A204.1 (cell line): ENCODE measurements around the gene SMIM17.
"Not testable (repeated sequence)": the region's sequence is repeated elsewhere in the genome, so short reads cannot be mapped to it uniquely, and the experiment has no call there.

Experiments
- FAIRE-seq: peaks from 2 replicates; lab custom pipeline; 2012; peaks lifted over from hg19 to GRCh38; lab: Jason Lieb, UNC

Gene SMIM17

DNA sequence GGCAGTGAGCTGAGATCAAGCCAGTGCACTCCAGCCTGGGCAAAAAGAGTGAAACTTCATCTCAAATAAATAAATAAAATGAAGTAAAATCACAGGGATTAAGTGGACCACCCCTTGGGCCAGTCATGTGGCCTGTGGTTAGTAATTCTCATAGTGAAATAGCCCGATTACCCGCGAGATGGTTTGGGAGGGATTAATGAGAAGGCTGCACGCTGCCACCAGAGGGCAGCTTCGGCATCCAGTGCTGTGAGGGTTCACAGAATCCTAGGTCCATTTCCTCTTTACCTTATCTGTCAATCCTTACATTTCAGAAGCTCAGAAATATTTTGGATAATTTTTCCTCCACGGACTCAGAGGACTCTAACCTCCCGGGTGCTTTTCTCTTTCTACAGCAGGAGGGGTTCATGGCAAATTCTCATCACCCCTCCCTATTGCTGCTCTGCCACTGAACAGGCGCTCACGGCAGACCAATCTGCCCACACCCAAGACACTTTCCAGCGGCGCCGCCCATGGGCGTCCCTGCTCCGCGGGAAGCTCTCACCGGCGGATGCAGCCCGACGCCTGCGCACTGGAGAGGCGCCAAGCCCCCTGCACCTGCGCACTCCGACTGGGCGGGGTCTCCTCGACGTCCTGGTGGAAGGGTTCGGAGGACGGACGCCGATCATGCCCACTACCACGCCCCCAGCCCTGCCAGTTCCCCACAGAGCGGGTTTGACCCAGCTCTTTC is 17.6 kb downstream of the SMIM17 start:
- no peak for FAIRE-seq

DNA sequence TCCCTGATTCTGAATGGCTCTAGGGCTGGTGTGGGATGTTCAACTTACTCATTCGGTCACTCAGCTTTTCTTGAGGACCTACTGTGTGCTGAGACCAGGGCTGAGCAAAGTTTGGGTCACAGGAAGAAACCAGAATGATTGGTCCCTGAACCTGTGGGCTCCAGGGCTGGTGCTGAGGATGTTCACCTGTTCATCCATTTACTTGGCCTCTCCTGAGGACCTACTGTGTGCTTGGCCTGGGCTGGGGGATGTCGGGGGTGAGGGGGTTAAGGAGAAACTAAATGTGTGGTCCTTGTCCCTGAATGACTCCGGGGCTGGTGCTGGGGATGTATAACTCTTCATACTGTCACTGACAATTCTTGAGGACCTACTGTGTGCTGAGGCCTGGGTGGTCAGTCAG is 18.3 kb downstream of the SMIM17 start:
- no peak for FAIRE-seq

DNA sequence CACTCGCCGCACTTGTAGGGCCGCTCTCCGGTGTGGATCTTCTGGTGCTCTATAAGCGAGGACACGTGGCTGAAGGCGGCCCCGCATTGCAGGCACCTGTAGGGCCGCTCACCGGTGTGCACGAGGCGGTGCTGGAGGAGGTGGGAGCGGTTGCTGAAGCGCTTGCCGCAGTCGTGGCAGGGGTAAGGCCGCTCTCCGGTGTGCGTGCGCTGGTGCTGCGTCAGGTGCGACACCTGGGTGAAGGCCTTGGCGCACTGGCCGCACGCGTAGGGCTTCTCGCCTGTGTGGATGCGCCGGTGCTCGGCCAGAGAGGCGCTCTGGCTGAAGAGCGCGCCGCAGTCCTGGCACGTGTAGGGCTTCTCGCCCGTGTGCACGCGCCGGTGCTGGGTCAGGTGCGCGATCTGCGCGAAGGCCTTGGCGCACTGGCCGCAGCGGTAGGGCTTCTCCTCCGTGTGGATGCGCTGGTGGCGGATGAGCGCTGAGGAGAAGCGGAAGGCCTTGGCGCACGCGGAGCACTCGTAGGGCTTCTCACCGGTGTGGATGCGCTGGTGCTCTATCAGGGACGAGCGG is 21.1 kb downstream of the SMIM17 start:
- FAIRE-seq = no peak

DNA sequence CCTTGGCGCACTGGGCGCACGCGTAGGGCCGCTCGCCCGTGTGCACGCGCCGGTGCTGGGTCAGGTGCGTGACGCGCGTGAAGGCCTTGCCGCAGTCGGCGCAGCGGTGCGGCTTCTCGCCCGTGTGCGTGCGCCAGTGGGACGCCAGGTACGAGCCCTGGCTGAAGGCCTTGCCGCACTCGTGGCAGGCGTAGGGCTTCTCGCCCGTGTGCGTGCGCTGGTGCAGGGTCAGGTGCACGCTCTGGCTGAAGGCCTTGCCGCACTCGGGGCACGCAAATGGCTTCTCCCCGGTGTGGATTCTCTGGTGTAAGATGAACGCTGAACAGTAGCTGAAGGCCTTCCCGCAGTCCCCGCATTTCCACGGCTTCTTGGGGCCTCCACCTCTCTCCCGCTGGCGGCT is 21.6 kb downstream of the SMIM17 start:
- FAIRE-seq = no peak

DNA sequence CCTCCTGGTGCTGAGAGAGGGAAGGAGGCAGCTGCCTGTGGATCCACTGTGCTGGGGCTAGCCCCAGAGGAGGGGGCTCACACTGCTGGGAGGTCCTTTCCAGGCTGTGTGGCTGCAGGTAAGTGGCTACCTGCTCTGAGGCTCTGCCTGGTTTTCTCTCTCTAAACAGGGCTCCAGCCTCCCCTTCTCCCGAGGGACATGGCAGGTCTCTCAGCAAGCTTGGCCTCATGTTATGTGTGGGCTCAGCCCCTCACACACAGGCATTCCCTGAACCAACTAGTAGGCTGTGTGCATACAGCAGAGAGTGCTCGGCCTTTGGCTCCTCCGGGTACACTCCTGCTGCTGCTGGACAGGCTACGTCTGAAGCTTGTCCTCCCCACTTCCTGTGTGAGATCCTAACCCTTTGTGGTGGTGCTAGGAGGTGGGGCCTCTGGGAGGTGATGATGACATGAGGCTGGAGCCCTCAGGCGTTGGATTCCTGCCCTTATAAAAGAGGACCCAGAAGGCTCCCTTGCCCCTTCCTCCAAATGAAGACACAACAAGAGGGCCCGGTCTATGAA is 24.4 kb downstream of the SMIM17 start:
- no peak for FAIRE-seq

DNA sequence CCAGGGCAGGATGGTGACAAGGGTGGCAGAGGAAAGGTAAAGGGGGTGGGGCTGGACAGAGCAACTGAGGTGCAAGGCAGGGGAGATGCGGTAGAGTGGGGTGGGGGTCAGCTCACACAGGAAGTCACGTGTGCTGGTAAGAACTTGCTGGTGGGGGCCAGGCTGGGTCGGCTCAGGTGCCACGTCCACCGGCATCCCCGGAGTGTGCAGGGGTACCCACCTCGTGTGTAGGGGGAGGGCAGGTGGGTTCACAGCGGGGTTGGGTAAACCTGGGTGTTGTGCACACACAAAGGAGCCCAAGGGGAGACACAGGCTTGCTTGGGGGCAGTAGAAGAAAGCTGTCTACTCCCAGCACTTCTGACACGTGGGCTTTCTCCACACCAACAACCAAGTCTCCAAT is 25.7 kb downstream of the SMIM17 start:
- FAIRE-seq = no peak

DNA sequence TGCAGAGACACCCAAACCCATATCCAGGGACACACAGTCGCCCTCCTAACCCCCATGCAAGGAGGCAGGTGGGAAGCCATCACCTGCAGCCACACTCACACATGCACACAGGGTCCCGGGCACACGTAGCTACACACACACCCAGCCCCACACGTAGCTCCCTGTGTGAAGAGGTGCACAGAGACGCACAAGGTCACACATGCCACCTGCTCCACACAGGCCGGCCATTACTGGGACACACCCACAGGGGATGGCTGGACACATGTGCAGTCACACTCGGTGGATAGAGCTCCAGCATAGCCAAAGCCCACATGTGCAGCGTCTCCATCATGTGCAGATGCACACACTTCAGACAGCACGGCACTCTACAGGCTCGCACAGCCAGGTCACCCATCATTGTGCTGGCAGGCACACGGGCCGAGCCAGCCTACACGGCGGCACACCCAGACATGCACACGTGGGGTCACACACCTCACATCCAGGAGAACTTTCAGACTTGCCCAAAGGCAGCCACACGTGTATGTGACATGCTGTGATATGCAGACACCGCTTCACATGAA is 27.5 kb downstream of the SMIM17 start:
- no peak for FAIRE-seq

DNA sequence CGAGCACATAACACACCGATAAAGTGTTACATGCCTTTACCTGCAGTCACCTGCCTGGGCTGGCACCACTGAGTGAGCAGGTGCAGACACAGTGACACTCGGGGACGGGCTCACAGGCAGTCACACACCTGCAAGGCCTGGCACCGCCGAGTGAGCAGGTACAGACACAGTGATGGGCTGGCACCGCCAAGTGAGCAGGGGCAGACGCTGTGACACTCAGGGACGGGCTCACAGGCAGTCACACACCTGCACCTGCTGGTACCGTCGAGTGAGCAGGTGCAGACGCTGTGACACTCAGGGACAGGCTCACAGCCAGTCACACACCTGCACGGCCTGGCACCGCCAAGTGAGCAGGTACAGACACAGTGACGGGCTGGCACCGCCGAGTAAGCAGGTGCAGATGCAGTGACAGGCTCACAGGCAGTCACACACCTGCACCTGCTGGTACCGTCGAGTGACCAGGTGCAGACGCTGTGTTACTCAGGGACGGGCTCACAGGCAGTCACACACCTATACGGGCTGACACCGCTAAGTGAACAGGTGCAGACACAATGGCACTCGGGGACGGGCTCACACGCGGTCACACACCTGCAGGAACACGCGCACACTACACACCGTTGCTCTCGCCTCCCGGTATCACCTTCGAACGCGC is 28.1 kb downstream of the SMIM17 start:
- FAIRE-seq = no peak

DNA sequence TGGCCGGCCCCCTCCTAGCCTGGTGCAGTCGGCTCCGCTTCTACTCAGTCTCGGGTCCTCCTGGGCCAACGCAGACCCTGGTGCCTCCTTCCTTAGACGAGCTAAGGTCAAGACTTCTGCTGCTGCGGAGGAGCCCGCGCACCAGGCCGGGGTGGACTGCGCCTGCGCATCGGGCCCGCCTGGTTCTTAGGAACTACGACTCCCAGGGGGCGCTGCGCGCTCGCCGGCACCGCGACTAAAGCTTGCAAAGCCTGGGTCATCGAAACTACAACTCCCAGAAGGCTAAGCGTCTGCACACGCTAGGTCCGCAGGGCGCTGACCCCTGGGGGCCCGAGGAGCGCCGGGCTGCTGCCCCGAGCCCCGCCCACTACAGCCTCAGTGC is 28.6 kb downstream of the SMIM17 start, which contains the start of gene ZNF835:
TSS of gene ZNF835 (minus strand) at position 145 of the 382 bp plus-strand sequence. CDS start 6,559 bp downstream, outside the sequence.
- FAIRE-seq = no peak

DNA sequence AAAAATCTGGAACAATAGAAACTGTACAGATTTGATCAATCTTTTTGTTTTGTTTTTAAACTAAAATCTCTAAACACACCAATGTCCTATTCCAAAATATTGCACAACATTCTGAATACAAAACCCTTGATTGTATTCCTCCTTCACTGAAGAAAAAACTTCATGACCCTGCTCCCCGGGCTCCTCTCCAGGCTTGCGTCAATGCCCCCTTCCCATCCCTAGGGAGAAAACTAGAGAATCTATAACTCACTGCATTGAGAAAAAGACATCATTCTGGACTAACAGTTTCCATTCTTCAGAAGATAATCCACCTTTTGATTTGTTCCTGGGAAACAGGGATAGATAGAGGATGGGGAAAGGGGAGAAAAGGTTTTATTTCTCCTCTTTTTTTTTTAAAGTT is 29.7 kb downstream of the SMIM17 start:
- FAIRE-seq = not testable (repeated sequence)

DNA sequence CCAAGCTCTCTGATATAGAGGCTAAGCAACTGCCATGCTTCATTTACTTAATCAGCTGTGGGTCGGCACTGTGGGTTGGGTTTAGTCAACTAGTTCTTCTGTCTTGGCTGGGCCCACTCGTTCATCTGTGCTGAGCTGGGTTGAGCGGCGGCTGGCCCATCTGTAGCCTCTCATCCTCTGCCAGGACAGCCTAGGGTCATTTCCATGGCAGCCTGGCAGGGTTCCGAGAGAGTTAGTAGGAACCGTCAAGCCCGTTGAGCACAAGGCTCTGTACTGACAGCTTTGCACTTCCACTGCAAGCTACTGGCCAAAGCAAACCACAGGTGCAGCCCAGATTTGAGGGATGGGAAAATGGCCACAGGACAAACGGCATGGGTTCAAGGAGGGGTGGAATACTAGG is 35.2 kb downstream of the SMIM17 start:
- FAIRE-seq = no peak

DNA sequence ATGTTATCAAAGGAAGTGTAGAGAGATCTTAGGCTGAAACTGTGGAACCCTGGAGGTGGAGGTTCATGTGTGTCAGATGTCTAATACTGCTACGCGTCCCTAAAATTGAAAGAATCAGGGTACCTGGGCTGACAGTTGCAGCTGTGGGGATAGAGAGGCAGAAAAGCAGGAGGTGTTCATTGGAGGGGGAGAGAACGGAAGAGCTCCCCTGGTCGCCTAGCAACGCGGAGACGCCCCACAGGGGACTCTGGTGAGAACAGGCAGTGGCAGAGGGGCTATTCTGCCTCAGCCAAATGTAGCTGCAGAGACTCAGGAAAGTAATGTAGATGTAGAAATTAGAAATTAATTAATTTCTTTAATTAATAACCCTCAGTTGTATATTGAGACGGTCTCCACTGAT is 38.7 kb downstream of the SMIM17 start:
- no peak for FAIRE-seq

DNA sequence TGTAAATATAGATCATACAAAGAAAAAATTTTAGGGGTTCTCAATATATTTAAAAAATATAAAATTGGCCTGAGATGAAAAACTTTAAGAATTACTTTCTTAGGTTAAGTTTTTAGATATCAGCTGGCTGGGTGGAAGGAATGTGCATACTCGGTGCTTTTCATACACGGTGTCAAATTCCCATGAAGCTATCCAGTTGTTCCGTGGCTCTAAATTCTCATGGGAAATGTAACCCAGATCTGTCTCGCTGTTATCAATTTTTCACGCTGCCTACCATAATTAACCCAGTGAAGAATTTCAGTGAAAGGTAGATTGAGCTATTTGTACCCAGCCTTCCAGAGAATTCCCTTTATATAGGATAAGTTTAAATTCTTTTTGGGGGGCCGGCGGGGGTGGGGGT is 40.2 kb downstream of the SMIM17 start:
- FAIRE-seq = no peak

DNA sequence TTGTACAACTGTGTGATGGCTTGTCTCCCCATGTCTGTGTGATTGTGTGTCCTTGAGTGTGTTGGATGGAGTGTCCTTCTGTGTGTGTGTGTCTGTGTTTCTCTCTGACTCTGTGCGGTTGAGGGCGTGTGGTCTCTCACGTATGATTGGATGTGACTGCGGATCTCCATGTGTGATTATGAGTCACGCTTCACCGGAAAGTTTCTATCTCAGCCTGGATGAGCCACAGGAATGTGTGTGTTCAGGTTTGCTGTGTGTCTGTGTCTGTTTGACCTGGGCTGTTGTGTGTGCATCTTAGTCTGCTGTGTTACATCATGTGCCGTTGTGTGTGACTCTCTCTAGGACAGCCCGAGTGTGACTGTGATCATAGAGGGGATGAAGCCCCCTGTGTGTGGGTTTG is 44.1 kb downstream of the SMIM17 start:
- FAIRE-seq = no peak

DNA sequence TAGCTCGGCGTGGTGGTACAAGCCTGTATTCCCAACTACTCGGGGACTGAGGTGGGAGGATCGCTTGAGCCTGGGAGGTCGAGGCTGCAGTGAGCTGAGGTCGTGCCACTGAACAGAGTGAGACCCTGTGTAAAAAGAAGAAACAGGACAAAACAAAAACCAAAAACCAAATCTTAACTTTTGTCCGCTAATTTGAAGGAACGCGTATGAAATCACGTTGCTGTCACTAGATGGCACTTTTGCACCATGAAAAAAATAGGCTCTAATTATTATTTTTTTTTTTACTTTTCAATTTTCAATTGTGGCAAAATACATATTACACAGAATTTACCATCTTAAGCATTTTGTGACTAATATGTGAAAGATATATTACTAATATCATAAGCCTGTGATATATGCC is 46.2 kb downstream of the SMIM17 start:
- peak; percentile 73 for FAIRE-seq

DNA sequence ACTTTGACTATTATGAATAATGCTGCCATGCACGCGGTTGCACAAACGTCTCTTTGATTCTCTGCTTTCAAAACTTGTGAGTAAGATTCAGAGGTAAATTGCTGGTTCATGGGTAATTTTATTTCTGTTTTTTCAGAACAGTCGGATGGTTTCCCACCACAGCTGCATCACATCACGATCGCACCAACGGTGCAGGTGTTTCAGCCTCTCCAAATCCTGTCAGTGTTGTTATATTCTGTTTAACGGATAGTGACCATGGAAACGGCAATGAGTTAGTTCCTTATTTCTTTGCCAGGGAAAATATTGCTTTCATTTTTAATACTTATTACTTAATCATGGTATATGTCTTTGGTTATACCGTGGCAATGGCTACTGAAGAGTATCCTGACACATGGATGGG is 47.7 kb downstream of the SMIM17 start:
- no peak for FAIRE-seq

DNA sequence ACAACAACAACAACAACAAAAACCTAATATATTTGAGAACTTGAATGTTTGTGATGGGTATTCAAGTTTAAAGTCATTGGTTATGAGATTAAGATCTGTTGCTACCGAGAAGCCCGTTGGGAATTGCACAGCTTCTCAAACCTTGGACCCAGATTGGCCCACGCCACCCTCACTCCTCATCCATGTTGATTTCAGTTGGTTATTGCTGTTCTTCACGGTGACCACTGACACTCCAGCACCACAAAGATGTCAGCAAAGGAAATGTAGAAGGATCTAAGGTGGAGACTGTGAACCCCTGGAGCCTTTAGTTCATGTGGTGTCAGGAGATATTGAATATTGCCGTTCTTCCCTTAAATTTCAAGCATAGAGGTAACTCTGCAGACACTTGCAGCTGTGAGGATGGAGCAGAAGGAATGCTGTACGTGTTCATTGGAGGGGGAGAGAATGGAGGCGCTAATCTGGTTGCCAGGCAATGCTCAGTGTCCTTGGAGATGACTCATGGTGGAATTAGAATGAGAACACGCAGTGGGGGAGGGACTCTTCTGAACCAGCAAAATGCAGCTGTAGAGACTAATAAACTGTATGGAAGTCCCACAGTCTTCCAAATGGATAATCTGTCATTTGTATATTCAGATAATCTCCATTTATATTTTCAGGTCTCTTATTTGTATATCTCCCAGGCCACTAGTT is 49.4 kb downstream of the SMIM17 start:
- no peak for FAIRE-seq

DNA sequence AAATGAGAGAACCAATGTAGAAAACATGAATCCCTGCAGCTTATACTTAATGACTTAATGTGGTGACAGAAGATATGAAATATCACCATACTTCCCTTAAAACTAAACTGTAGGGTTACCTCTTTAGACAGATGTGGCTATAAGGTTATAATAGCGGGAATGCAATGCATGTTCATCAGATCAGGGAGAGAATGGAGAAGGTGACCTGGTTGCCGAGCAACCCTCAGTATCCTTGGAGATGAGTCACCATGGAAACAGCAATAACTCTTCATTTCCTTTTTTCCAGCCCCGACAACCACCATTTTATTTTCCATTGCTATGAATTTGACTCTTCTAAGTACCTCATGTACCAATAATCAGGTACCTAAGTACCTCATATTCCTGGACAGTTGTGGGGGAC is 56.6 kb downstream of the SMIM17 start:
- no peak for FAIRE-seq

DNA sequence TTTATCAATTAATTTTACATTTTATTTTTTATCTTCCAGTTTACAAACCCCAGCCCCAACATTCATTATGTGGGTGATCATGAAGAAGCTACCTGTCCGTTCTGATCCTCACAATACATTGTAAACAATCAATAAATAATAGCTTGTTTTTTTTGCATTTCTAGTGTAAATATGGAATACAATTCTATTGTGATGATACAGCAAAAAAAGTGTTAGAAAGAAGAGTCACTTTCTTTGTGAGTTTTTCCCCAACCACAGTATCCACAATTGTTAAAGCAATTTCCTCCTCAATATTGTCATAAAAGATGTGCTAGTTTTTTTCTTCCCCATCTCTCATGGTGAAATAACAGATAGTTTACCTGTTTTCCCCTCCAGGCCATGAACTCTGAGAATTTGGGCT is 58.9 kb downstream of the SMIM17 start:
- FAIRE-seq = no peak

DNA sequence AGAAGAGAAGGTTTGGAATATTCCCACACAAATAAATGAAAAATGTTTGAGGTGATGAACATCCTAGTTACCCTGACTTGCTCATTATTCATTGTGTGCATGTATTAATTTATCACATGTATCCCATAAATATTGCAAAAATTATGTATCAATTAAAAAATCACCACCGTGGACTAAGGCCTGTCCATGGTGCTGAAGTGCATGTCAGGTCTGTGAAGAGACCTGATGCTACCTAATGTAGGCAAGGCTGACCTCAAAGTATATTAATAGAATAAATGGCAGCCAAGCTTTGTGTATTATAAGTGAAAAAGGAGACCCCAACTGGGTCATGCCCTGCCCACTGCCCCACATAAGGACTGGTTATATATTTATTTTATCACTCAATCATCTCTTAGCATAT is 63.0 kb downstream of the SMIM17 start:
- FAIRE-seq = no peak
